ENCODE measurements around the gene CENPVL1. TPM values are rescaled to one million over a fixed set of nuclear protein-coding genes. Genes with fewer than 3 reads are reported as not detected.
"Not testable (repeated sequence)": the region's sequence is repeated elsewhere in the genome, so short reads cannot be mapped to it uniquely, and the experiment has no call there.

CENPVL1 gene
- total and polyA plus RNA-seq, 2 of the 4 experiments (the other 2 are of a cell fraction) = not detected

- H2AK9ac ChIP-seq (replicated peaks; ENCODE audit: low read depth, low read length, poor library complexity); H2BK15ac ChIP-seq (ENCODE audit: low read depth, low read length); H2BK5ac ChIP-seq (ENCODE audit: low read depth, low read length, poor library complexity, severe bottlenecking); H3K4me2 ChIP-seq (ENCODE audit: low read depth, low read length); H4K91ac ChIP-seq (ENCODE audit: insufficient read depth, low read depth, low read length); H3K9me3 ChIP-seq (ENCODE audit: control insufficient read depth, insufficient read depth, low read length); H3K23ac ChIP-seq (ENCODE audit: low read depth, low read length); H3K4me1 ChIP-seq (ENCODE audit: control insufficient read depth, insufficient read depth, low read length); H3K4ac ChIP-seq (ENCODE audit: low read depth, low read length); H3K79me1 ChIP-seq (ENCODE audit: low read depth in 1 of 2, low read length in 2 of 2); H4K20me1 ChIP-seq (ENCODE audit: insufficient read depth, low read length); H3K56ac ChIP-seq (ENCODE audit: extremely low read depth, insufficient read depth, low read length); dilution Hi-C loops (cut with HindIII; ENCODE audit: low sequenced_read_pairs, unreplicated experiment); H4K5ac ChIP-seq (ENCODE audit: low read depth, low read length); H2BK20ac ChIP-seq (ENCODE audit: low read depth, low read length); H2AK5ac ChIP-seq (ENCODE audit: low read depth, low read length); H3K9me1 ChIP-seq (ENCODE audit: insufficient read depth, low read length); POLR2A ChIA-PET (ENCODE audit: unreplicated experiment); H3K9ac ChIP-seq (ENCODE audit: low read depth, low read length); DNase-seq; in situ Hi-C loops (cut with MboI; ENCODE audit: low sequenced_read_pairs); intact Hi-C loops (cut with micrococcal nuclease); H3K18ac ChIP-seq (ENCODE audit: low read depth, low read length); H3K27ac ChIP-seq (ENCODE audit: insufficient read depth, low read length); H2BK120ac ChIP-seq (ENCODE audit: low read depth, low read length); H3K27me3 ChIP-seq (ENCODE audit: control insufficient read depth, insufficient read depth, low read length); H3K4me3 ChIP-seq (ENCODE audit: insufficient read depth, low read depth, low read length); H2AFZ ChIP-seq (replicated peaks; ENCODE audit: low read length, poor library complexity); BruUV-seq (replicated peaks); H4K8ac ChIP-seq (ENCODE audit: low read depth in 2 of 2, low read length in 2 of 2); CTCF ChIA-PET; ATAC-seq (ENCODE audit: low read depth); H3K14ac ChIP-seq (replicated peaks; ENCODE audit: low read depth, low read length); H3K36me3 ChIP-seq (ENCODE audit: control insufficient read depth, insufficient read depth, low read length): not testable (repeated sequence)
- WGBS, 2 experiments (ENCODE audit: extremely low coverage in 2 of 2, insufficient read length in 1 of 2) = no CpG with 5 or more reads among the region's 30 CpGs
Measured at GRCh38 chrX:51682720-51683062, 27.6 kb upstream of the CENPVL1 start, which contains the start of gene CENPVL2. CENPVL2 (minus strand) TSS chrX:51682831; CDS start chrX:51682831, 0 bp downstream.
